Right lobe of liver (tissue), 4 donors: ENCODE results near the gene SPINT2.

ENCODE experiments used
- POLR2A ChIP-seq: fragments of 450-650 bp; IDR thresholded peaks from one replicate; pipeline ENCODE4 v1.6.1; 2017; ENCODE audit warnings: antibody characterized with exemption, mild to moderate bottlenecking
- TF ChIP-seq, protein P1 (sequence below), 4 donors: fragments of 200-600 bp in 3 of 4; fragments of 450-650 bp in 1 of 4; IDR thresholded peaks; one replicate each; pipeline versions ENCODE4 v1.5.1 to v1.8.0; 2016 to 2022; ENCODE audit warnings: antibody characterized with exemption in 4 of 4, mild to moderate bottlenecking in 2 of 4
- donor health status: DM: no; HTN: no; CAD: no.
- donor health status: DM: no; HTN: no; CAD: no.
- donor health status: DM: no; HTN: yes; CAD: no.

- TF ChIP-seq, protein P1, sequence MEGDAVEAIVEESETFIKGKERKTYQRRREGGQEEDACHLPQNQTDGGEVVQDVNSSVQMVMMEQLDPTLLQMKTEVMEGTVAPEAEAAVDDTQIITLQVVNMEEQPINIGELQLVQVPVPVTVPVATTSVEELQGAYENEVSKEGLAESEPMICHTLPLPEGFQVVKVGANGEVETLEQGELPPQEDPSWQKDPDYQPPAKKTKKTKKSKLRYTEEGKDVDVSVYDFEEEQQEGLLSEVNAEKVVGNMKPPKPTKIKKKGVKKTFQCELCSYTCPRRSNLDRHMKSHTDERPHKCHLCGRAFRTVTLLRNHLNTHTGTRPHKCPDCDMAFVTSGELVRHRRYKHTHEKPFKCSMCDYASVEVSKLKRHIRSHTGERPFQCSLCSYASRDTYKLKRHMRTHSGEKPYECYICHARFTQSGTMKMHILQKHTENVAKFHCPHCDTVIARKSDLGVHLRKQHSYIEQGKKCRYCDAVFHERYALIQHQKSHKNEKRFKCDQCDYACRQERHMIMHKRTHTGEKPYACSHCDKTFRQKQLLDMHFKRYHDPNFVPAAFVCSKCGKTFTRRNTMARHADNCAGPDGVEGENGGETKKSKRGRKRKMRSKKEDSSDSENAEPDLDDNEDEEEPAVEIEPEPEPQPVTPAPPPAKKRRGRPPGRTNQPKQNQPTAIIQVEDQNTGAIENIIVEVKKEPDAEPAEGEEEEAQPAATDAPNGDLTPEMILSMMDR (IDR thresholded peaks at IDR 0.05): no peak
- TF ChIP-seq POLR2A: no peak
These were observed 13.8 kb downstream of the SPINT2 start for GRCh38 chr19:38277969-38278680.
